NB4 (cell line): Measurements from ENCODE around the gene OOEP.

Experiments used
- CTCF ChIP-seq: IDR thresholded peaks from one replicate; pipeline ENCODE4 v1.5.1; 2012; ENCODE audit warnings: low read depth, low read length
- MAX ChIP-seq: IDR thresholded peaks from 2 replicates; pipeline ENCODE4 v1.6.1; 2011; ENCODE audit warnings: low read depth, low read length
- MYC ChIP-seq: IDR thresholded peaks from 2 replicates; pipeline ENCODE4 v1.6.1; 2011; ENCODE audit warnings: low read depth, low read length
- POLR2A ChIP-seq: IDR thresholded peaks from 2 replicates; pipeline ENCODE4 v1.6.1; 2011; ENCODE audit warnings: mild to moderate bottlenecking; ENCODE audit not compliant: insufficient read length; ENCODE audit errors: extremely low read depth

- TF ChIP-seq POLR2A (no peak), CTCF (no peak), MAX (no peak), MYC (no peak)
These were observed 21.0 kb downstream of the OOEP start for GRCh38 chr6:73348550-73349204.
